WERI-Rb-1 (cell line): ENCODE measurements around the gene BCLAF3.

Experiments
- DNase-seq: peaks from one replicate; pipeline ENCODE4 v3.0.0-alpha.2; 2020
- H3K27ac ChIP-seq: fragments of 250-450 bp; sonication (Bioruptor Pico); 2 replicates; pipeline ENCODE4 v1.5.1; 2020; ENCODE audit warnings: mild to moderate bottlenecking, moderate library complexity
- H3K27me3 ChIP-seq: fragments of 250-450 bp; sonication (Bioruptor Pico); 2 replicates; pipeline ENCODE4 v1.5.1; 2021; ENCODE audit warnings: mild to moderate bottlenecking, low read depth, moderate library complexity; ENCODE audit not compliant: insufficient read depth, severe bottlenecking
- H3K36me3 ChIP-seq: fragments of 250-450 bp; sonication (Bioruptor Pico); 2 replicates; pipeline ENCODE4 v1.5.1; 2020; ENCODE audit warnings: mild to moderate bottlenecking, moderate library complexity
- H3K4me3 ChIP-seq: 2 replicates; pipeline ENCODE4 v1.5.1; 2011; ENCODE audit warnings: low read depth, mild to moderate bottlenecking, control low read depth, low read length
- H3K9me3 ChIP-seq: fragments of 250-450 bp; sonication (Bioruptor Pico); 2 replicates; pipeline ENCODE4 v1.5.1; 2021; ENCODE audit warnings: mild to moderate bottlenecking, moderate library complexity; ENCODE audit not compliant: severe bottlenecking
- CTCF ChIP-seq: IDR thresholded peaks from 2 replicates; pipeline ENCODE4 v1.5.1; 2011; ENCODE audit warnings: low read depth, mild to moderate bottlenecking, control low read depth, inconsistent platforms, low read length

BCLAF3 gene

GRCh38 chrX:19956306-19956705 is 34.6 kb downstream of the BCLAF3 start:
- H3K36me3 ChIP-seq: no peaks in the 10 kb centered on the region
- no peak for TF ChIP-seq CTCF
- no peaks in the 10 kb centered on the region for H3K27me3 ChIP-seq
- DNase-seq: no peak
- no peaks in the 10 kb centered on the region for H3K9me3 ChIP-seq
- no peak overlapping the region for H3K4me3 ChIP-seq
- no peak overlapping the region for H3K27ac ChIP-seq

- H3K27ac ChIP-seq: no peak overlapping the region
- no peaks in the 10 kb centered on the region for H3K27me3 ChIP-seq
- no peaks in the 10 kb centered on the region for H3K9me3 ChIP-seq
- no peaks in the 10 kb centered on the region for H3K36me3 ChIP-seq
- DNase-seq: no peak
- H3K4me3 ChIP-seq: no peak overlapping the region
- TF ChIP-seq CTCF: no peak
Observed at GRCh38 chrX:19955306-19955705, 35.6 kb downstream of the BCLAF3 start.

GRCh38 chrX:19954335-19955096 is 36.3 kb downstream of the BCLAF3 start:
- no peak for DNase-seq
- no peak for TF ChIP-seq CTCF
- Histone ChIP-seq H3K9me3 (no peaks in the 10 kb centered on the region), H3K36me3 (no peaks in the 10 kb centered on the region), H3K27ac (no peak overlapping the region), H3K27me3 (no peaks in the 10 kb centered on the region), H3K4me3 (no peak overlapping the region)

DNA sequence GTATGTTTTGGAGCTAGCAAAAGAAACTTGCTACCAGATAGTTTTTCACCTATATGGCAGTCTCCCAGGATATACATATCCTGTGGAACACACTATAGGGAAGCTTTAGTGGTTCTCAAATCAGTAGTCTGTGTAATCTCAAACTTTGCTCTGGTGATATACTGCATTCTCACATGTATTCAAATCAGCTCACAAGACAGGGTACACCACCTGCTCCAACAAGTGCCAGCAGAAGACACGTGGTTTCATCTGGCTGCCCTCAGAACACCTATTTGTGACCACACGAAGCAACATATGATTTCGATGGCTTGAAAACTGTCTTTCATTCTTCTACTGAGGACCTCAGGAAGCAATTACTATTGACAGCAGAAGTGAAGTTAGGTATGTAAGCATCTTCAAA is 37.7 kb downstream of the BCLAF3 start:
- Histone ChIP-seq H3K9me3 (no peaks in the 10 kb centered on the region), H3K36me3 (no peaks in the 10 kb centered on the region), H3K27ac (no peak overlapping the region), H3K4me3 (no peak overlapping the region), H3K27me3 (no peaks in the 10 kb centered on the region)
- TF ChIP-seq CTCF: no peak
- no peak for DNase-seq

DNA sequence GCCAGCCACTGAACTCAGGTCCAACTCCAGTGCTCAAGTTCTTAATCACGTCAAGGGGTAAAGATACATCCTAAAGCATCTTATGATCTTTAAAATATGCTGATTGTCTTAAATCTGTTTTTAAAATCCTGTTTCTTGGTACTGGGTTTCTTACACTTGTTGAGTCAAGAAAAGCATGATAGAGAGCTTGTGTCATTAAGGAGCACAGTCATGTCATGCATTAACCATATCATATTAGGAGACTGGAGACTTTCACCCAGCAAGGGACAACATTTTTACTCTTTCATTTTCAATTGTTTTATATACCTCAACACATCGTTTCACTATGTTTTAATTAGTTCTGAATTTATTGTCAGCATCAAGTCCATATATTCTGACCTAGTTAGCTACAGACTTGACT is 41.5 kb downstream of the BCLAF3 start:
- Histone ChIP-seq H3K9me3 (no peaks in the 10 kb centered on the region), H3K36me3 (peaks cover 6% of the 10 kb centered on the region; the same call in 1 of the 2 replicates), H3K27me3 (no peaks in the 10 kb centered on the region), H3K27ac (no peak overlapping the region), H3K4me3 (no peak overlapping the region)
- DNase-seq: no peak
- no peak for TF ChIP-seq CTCF

DNA sequence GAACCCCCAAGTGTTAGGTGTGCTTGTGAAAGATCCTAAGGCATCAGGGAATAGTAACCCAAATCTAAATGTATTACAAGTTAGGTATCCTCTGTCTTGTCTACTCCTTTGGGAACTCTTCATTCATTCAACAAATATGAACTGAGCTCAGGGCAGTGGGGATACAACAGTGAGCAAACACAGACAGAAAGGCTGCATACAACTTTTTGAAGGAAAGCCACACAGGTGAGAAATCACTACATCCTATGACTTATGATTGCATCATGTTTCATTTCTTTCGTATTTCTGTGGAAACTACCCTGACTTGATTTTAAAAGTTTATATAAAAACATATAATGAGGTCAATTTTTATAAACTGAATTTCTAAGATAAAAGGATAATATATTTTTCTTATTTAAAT is 43.2 kb downstream of the BCLAF3 start:
- Histone ChIP-seq H3K27ac (no peak overlapping the region), H3K36me3 (peaks cover 6% of the 10 kb centered on the region; the same call in 1 of the 2 replicates), H3K27me3 (no peaks in the 10 kb centered on the region), H3K9me3 (no peaks in the 10 kb centered on the region), H3K4me3 (no peak overlapping the region)
- TF ChIP-seq CTCF: no peak
- DNase-seq: no peak
